HG02938 (cell line): ENCODE measurements around the gene NMRK1.
A peak's percentile ranks its signal among the peaks of the same experiment; 100 is the strongest.

Experiments used
- ATAC-seq: cut with Tn5 transposase; IDR thresholded peaks from one replicate; pipeline ENCODE4 v1.9.1; 2021; ENCODE audit warnings: mild to moderate bottlenecking, moderate library complexity; ENCODE audit not compliant: unreplicated experiment

The NMRK1 gene

GRCh38 chr9:75102177-75102790, 14.3 kb upstream of the NMRK1 start:
- ATAC-seq, result no peak

GRCh38 chr9:75101004-75101588, 13.1 kb upstream of the NMRK1 start:
- ATAC-seq, result no peak

- ATAC-seq, result no peak
Measured at GRCh38 chr9:75096796-75097195, 8.8 kb upstream of the NMRK1 start.

GRCh38 chr9:75092766-75093165, 4.8 kb upstream of the NMRK1 start:
- no peak for ATAC-seq

GRCh38 chr9:75090579-75090978, 2.6 kb upstream of the NMRK1 start:
- ATAC-seq, result no peak

- no peak for ATAC-seq
Measured at GRCh38 chr9:75089373-75089766, 1.4 kb upstream of the NMRK1 start.

- ATAC-seq, result peak; percentile 42
Measured at GRCh38 chr9:75088646-75089372, 854 bp upstream of the NMRK1 start.

GRCh38 chr9:75087289-75087823, 599 bp downstream of the NMRK1 start:
- ATAC-seq, result peak; percentile 30

- ATAC-seq, result no peak
Measured at GRCh38 chr9:75086541-75087288, 1.2 kb downstream of the NMRK1 start.

GRCh38 chr9:75085640-75086039, 2.3 kb downstream of the NMRK1 start:
- no peak for ATAC-seq

- ATAC-seq, result no peak
Measured at GRCh38 chr9:75084081-75084672, 3.8 kb downstream of the NMRK1 start.

- ATAC-seq, result no peak
Measured at GRCh38 chr9:75083188-75083970, 4.6 kb downstream of the NMRK1 start.

GRCh38 chr9:75081632-75082031, 6.3 kb downstream of the NMRK1 start:
- no peak for ATAC-seq

- ATAC-seq, result no peak
Measured at GRCh38 chr9:75072895-75073294, 15.1 kb downstream of the NMRK1 start.

GRCh38 chr9:75071530-75072122, 16.3 kb downstream of the NMRK1 start:
- ATAC-seq, result peak; percentile 64

- ATAC-seq, result no peak
Measured at GRCh38 chr9:75069171-75069570, 18.8 kb downstream of the NMRK1 start.

GRCh38 chr9:75067894-75068293, 20.1 kb downstream of the NMRK1 start:
- ATAC-seq, result no peak

- no peak for ATAC-seq
Measured at GRCh38 chr9:75065510-75065909, 22.4 kb downstream of the NMRK1 start.

GRCh38 chr9:75064307-75065025, 23.5 kb downstream of the NMRK1 start:
- ATAC-seq, result no peak
